ENCODE data around the gene PPEF2.

DNA sequence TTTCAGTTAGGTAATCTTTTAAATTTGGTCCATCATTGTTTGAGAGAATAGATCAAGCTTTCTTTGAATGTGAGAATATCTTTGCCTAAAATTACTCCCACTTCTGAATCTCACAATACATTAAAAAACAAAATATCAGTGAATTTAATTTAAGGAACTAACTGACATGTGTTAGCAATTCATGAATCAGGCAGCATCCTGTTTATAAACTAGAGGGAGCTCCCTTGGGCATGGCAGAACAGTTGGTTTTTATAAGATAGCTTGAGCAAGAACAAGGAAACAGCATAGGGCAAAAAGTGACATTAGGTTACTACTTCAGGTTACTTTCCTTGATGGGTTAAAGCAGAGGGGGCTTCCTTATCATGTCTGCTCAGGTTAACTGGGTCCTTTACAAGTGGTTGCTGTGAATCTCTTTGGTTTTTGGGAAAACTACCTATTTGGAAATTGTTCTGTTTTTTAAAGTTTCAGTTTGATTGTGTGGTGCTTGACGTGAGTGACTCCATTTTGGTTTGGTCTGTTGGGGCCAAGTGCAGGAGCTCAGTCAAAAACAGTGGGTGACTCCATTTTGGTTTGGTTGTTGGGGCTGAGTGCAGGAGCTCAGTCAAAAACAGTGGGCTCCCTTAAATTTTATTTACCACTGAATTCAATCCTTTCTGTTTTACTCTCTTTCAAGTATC lies 68.0 kb downstream of the PPEF2 start:
- TF ChIP-seq, protein P1, sequence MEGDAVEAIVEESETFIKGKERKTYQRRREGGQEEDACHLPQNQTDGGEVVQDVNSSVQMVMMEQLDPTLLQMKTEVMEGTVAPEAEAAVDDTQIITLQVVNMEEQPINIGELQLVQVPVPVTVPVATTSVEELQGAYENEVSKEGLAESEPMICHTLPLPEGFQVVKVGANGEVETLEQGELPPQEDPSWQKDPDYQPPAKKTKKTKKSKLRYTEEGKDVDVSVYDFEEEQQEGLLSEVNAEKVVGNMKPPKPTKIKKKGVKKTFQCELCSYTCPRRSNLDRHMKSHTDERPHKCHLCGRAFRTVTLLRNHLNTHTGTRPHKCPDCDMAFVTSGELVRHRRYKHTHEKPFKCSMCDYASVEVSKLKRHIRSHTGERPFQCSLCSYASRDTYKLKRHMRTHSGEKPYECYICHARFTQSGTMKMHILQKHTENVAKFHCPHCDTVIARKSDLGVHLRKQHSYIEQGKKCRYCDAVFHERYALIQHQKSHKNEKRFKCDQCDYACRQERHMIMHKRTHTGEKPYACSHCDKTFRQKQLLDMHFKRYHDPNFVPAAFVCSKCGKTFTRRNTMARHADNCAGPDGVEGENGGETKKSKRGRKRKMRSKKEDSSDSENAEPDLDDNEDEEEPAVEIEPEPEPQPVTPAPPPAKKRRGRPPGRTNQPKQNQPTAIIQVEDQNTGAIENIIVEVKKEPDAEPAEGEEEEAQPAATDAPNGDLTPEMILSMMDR (IDR thresholded peaks at IDR 0.05), result no peak
- no peak for TF ChIP-seq POLR2AphosphoS5 (IDR thresholded peaks at IDR 0.05; ENCODE audit: insufficient read depth in 1 of 2, low read depth in 1 of 2)
- TF ChIP-seq POLR2A (IDR thresholded peaks at IDR 0.05), result no peak
